B cell (primary cell): ENCODE data around the gene EIF4EBP2. TPM values are rescaled to one million over a fixed set of nuclear protein-coding genes. Genes with fewer than 3 reads are reported as not detected.
A peak's percentile ranks its signal among the peaks of the same experiment; 100 is the strongest.

Experiments used
- ATAC-seq: fragments of 200-7000 bp; cut with Tn5 transposase; one replicate; pipeline ENCODE4 v1.10.0; 2021; ENCODE audit warnings: low read depth, mild to moderate bottlenecking, moderate number of reproducible peaks, moderate library complexity
- CTCF ChIA-PET: fragments of 350-600 bp; sonication (Branson Sonifier 250); formaldehyde crosslinking; loops from one replicate; lab custom pipeline; 2021; ENCODE audit warnings: antibody characterized with exemption, inconsistent platforms; lab: Charles Lee
- POLR2A ChIA-PET: fragments of 350-600 bp; sonication (Branson Sonifier 250); formaldehyde crosslinking; loops from one replicate; lab custom pipeline; 2021; ENCODE audit warnings: antibody characterized with exemption; lab: Charles Lee
- DNase-seq: peaks from one replicate; pipeline ENCODE4 v3.0.0; 2013
- H2AFZ ChIP-seq: 2 replicates; pipeline ENCODE4 v1.6.1; 2012; ENCODE audit warnings: mild to moderate bottlenecking, low read depth, low read length; ENCODE audit not compliant: insufficient read depth, poor library complexity, severe bottlenecking
- H3K27ac ChIP-seq, 2 donors: 1 replicate in 1 of 2; 2 replicates in 1 of 2; pipeline ENCODE4 v1.5.1; 2012 to 2013; ENCODE audit warnings: low read length in 2 of 2, mild to moderate bottlenecking in 2 of 2, moderate library complexity in 1 of 2
- H3K27me3 ChIP-seq, 4 experiments: fragments of 200-600 bp in 1 of 4; sonication (generic) in 1 of 4; replicated peaks in 1 of 4; 1 replicate in 2 of 4; 2 replicates in 2 of 4; pipeline versions ENCODE4 v1.6.1 to v1.7.0; 2013 to 2016; ENCODE audit warnings: low read length in 3 of 4, mild to moderate bottlenecking in 2 of 4, mixed read lengths in 1 of 4, moderate library complexity in 1 of 4; ENCODE audit not compliant: insufficient read depth in 4 of 4, control insufficient read depth in 3 of 4; ENCODE audit errors: control extremely low read depth in 1 of 4
- H3K36me3 ChIP-seq, 2 experiments: replicated peaks in 1 of 2; 1 replicate in 1 of 2; 2 replicates in 1 of 2; pipeline versions ENCODE4 v1.6.1 to v1.7.1; 2013; ENCODE audit warnings: low read length in 1 of 2; ENCODE audit not compliant: insufficient read depth in 2 of 2, control insufficient read depth in 1 of 2; ENCODE audit errors: control extremely low read depth in 1 of 2, extremely low read depth in 1 of 2
- H3K4me1 ChIP-seq, 2 donors: fragments of 200-600 bp in 1 of 2; sonication (generic) in 1 of 2; 1 replicate in 1 of 2; 2 replicates in 1 of 2; pipeline versions ENCODE4 v1.5.1 to v1.6.1; 2013 to 2017; ENCODE audit warnings: low read length in 2 of 2; ENCODE audit not compliant: control insufficient read depth in 2 of 2, insufficient read depth in 2 of 2
- H3K4me2 ChIP-seq: replicated peaks from 2 replicates; pipeline ENCODE3; 2012; ENCODE audit warnings: mild to moderate bottlenecking, low read depth, low read length; ENCODE audit not compliant: poor library complexity, severe bottlenecking
- H3K4me3 ChIP-seq, 5 experiments: fragments of 200-600 bp in 1 of 5; sonication (generic) in 1 of 5; 1 replicate in 3 of 5; 2 replicates in 2 of 5; pipeline versions ENCODE4 v1.5.1 to v1.7.0; 2011 to 2016; ENCODE audit warnings: low read length in 4 of 5, mild to moderate bottlenecking in 4 of 5, low read depth in 2 of 5, control low read depth in 1 of 5, moderate library complexity in 1 of 5; ENCODE audit not compliant: insufficient read depth in 1 of 5; ENCODE audit errors: control extremely low read depth in 1 of 5, extremely low read depth in 1 of 5
- H3K79me2 ChIP-seq: fragments of 200-600 bp; sonication (generic); one replicate; pipeline ENCODE4 v1.6.0; 2016; ENCODE audit warnings: low read length; ENCODE audit not compliant: control insufficient read depth, insufficient read depth
- H3K9ac ChIP-seq: fragments of 200-600 bp; sonication (generic); 2 replicates; pipeline ENCODE4 v1.6.1; 2017; ENCODE audit warnings: mild to moderate bottlenecking, low read length, moderate library complexity
- H3K9me3 ChIP-seq, 3 donors: one replicate each; pipeline versions ENCODE4 v1.6.1 to v1.7.1; 2013; ENCODE audit warnings: low read length in 2 of 3; ENCODE audit not compliant: control insufficient read depth in 2 of 3, insufficient read depth in 1 of 3; ENCODE audit errors: control extremely low read depth in 1 of 3
- H4K20me1 ChIP-seq: 2 replicates; pipeline ENCODE4 v1.6.0; 2012; ENCODE audit warnings: mild to moderate bottlenecking, low read length; ENCODE audit not compliant: insufficient read depth, control insufficient read depth, poor library complexity, severe bottlenecking
- H3K27ac Mint-ChIP-seq: one replicate; pipeline ENCODE4 v1.8.0; 2021; ENCODE audit warnings: mixed read lengths
- H3K27me3 Mint-ChIP-seq: one replicate; pipeline ENCODE4 v1.8.0; 2021; ENCODE audit warnings: mixed read lengths
- H3K4me1 Mint-ChIP-seq: one replicate; pipeline ENCODE4 v1.8.0; 2021; ENCODE audit warnings: mixed read lengths
- H3K4me3 Mint-ChIP-seq: one replicate; pipeline ENCODE4 v1.8.0; 2021; ENCODE audit warnings: mixed read lengths
- H3K9me3 Mint-ChIP-seq: one replicate; pipeline ENCODE4 v1.8.0; 2022; ENCODE audit warnings: mixed read lengths; ENCODE audit not compliant: insufficient read depth
- CTCF ChIP-seq: fragments of 200-600 bp; IDR thresholded peaks from one replicate; pipeline ENCODE4 v1.8.0; 2022; ENCODE audit warnings: antibody characterized with exemption, mild to moderate bottlenecking
- EZH2 ChIP-seq: IDR thresholded peaks from 2 replicates; pipeline ENCODE4 v1.6.1; 2012; ENCODE audit warnings: borderline replicate concordance, low read depth, mild to moderate bottlenecking, moderate library complexity, low read length; ENCODE audit not compliant: insufficient read depth, poor library complexity, severe bottlenecking
- WGBS: methylation state at CpG from one replicate; pipeline ENCODE4 v1.1.5; 2013; ENCODE audit warnings: missing lambda C conversion rate; ENCODE audit not compliant: insufficient coverage; 5-methylcytosine and 5-hydroxymethylcytosine counted together
- intact Hi-C: fragments of 100-400 bp; cut with micrococcal nuclease; formaldehyde crosslinking; loops from one replicate; pipeline ENCODE4 v1.10.0; 2022
- polyA plus RNA-seq: library from polyadenylated mRNA; depleted of rRNA; stranded (reverse); fragments of >200 nt; gene quantifications from 2 replicates; pipeline ENCODE4 v1.2.3, GENCODE V29; 2012
- total RNA-seq, 2 donors: library from RNA; stranded (reverse); fragments of 120-200 nt in 1 of 2; gene quantifications; 1 replicate in 1 of 2; 2 replicates in 1 of 2; pipeline versions ENCODE4 v1.2.3 to v1.2.4, GENCODE V29; 2013 to 2022

Gene EIF4EBP2
- total and polyA plus RNA-seq, 2 donors (not counting 1 experiment from before 2014, with no cell fraction given), result 8.7 to 37.8 TPM

GRCh38 chr10:70461397-70462348 is 57.7 kb downstream of the EIF4EBP2 start:
- DNase-seq, result peak; percentile 74
- H4K20me1 ChIP-seq, result no peaks in the 10 kb centered on the region
- no peak overlapping the region for H3K4me3 ChIP-seq
- ChIA-PET CTCF (interaction anchor here (0.7 to 6.3 kb wide), 47 partner anchors 9 to 418 kb away, joined by 3 to 162 read pairs (median 5); partner anchors contain the start of genes LRRC20, NODAL, PALD1 and SAR1A), POLR2A (no interaction called here)
- no peak overlapping the region for H3K9ac ChIP-seq
- no peak for TF ChIP-seq EZH2
- TF ChIP-seq CTCF, result peak; percentile 90
- no peak overlapping the region for H2AFZ ChIP-seq
- 59% methylated on average over 10 of the region's 13 CpGs for WGBS
- Mint-ChIP-seq H3K9me3 (no peaks in the 10 kb centered on the region), H3K4me3 (no peak overlapping the region), H3K27ac (peak overlapping the region; percentile 15), H3K27me3 (peaks cover 22% of the 10 kb centered on the region), H3K4me1 (peaks cover 17% of the 10 kb centered on the region)
- intact Hi-C loops, result loop anchor here (1.0 to 5.0 kb wide), 4 partner anchors 33 to 419 kb away; no protein-coding TSS in a partner anchor
- peaks cover 12 to 15% of the 10 kb centered on the region in 2 donors for H3K4me1 ChIP-seq
- peak; percentile 78 for ATAC-seq
- H3K27me3 ChIP-seq, result peaks cover 0 to 21% (median 11%) of the 10 kb centered on the region in 4 experiments
- H3K36me3 ChIP-seq, result no peaks in the 10 kb centered on the region
- no peaks in the 10 kb centered on the region for H3K79me2 ChIP-seq
- no peak overlapping the region for H3K4me2 ChIP-seq
- no peak overlapping the region for H3K27ac ChIP-seq
- H3K9me3 ChIP-seq, result peaks cover 0 to 4% (median 0%) of the 10 kb centered on the region in 3 donors
